Suprapubic skin (tissue), 4 donors: ENCODE data around the gene ROBO1. TPM values are rescaled to one million over a fixed set of nuclear protein-coding genes. Genes with fewer than 3 reads are reported as not detected.

ENCODE experiments used
- DNase-seq, 2 donors: peaks; one replicate each; pipeline ENCODE4 v3.0.0-alpha.2; 2019; ENCODE audit warnings: low spot score in 2 of 2
- H3K27ac ChIP-seq: fragments of 200-600 bp; sonication (generic); one replicate; pipeline ENCODE4 v1.5.1; 2019
- H3K27me3 ChIP-seq: fragments of 200-600 bp; sonication (generic); one replicate; pipeline ENCODE4 v1.5.1; 2019
- H3K36me3 ChIP-seq: fragments of 200-600 bp; sonication (generic); one replicate; pipeline ENCODE4 v1.5.1; 2019
- H3K4me1 ChIP-seq: fragments of 200-600 bp; sonication (generic); one replicate; pipeline ENCODE4 v1.5.1; 2019
- H3K4me3 ChIP-seq: fragments of 200-600 bp; sonication (generic); one replicate; pipeline ENCODE4 v1.5.1; 2019; ENCODE audit warnings: mild to moderate bottlenecking
- H3K9me3 ChIP-seq: fragments of 200-600 bp; sonication (generic); one replicate; pipeline ENCODE4 v1.5.1; 2019
- EP300 ChIP-seq: sonication (generic); formaldehyde crosslinking; IDR thresholded peaks from one replicate; pipeline ENCODE4 v1.6.1; 2017; ENCODE audit warnings: antibody characterized with exemption
- POLR2A ChIP-seq, 2 donors: fragments of 450-650 bp; IDR thresholded peaks; one replicate each; pipeline ENCODE4 v1.6.1; 2017; ENCODE audit warnings: antibody characterized with exemption in 2 of 2, mild to moderate bottlenecking in 2 of 2, moderate library complexity in 2 of 2
- POLR2AphosphoS5 ChIP-seq, 3 donors: sonication (generic); formaldehyde crosslinking; IDR thresholded peaks; one replicate each; pipeline ENCODE4 v1.6.1; 2017; ENCODE audit warnings: antibody characterized with exemption in 3 of 3
- WGBS: methylation state at CpG from one replicate; pipeline ENCODE4 v1.1.5; 2018; 5-methylcytosine and 5-hydroxymethylcytosine counted together
- total RNA-seq, 4 donors: library from RNA; depleted of rRNA; stranded (reverse); fragments of >200 nt; gene quantifications; one replicate each; pipeline ENCODE4 v1.1.0, GENCODE V29; 2016
- TF ChIP-seq, protein P1 (sequence below), 2 donors: fragments of 200-600 bp in 1 of 2; fragments of 450-650 bp in 1 of 2; sonication (generic) in 1 of 2; IDR thresholded peaks; one replicate each; pipeline ENCODE4 v1.5.1; 2016 to 2019; ENCODE audit warnings: antibody characterized with exemption in 2 of 2, mild to moderate bottlenecking in 1 of 2, moderate library complexity in 1 of 2

Gene ROBO1
- total RNA-seq, 4 donors from 2014 or later, result 67.7 to 80.3 (median 71.3) TPM

DNA sequence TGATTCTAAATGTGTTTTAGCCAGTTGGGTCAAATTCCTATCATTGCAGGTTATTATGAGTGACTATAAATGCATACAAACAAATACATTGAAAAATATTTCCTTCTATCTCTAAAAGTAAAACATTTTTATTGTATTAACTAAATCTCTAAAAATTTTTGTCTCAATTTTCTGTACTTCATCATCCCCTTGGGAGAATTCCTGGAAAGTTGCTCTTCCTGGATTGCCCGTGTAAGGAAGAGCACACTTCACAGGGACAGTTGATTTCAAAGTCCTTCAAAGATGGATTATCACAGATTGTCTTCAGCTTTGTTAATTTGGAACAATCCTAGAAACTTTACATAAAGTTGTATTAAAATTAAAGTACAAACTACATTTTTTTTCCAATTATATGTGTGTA, 595.6 kb downstream of the ROBO1 start:
- no peak overlapping the region for H3K4me3 ChIP-seq
- H3K4me1 ChIP-seq, result peaks cover 9% of the 10 kb centered on the region
- H3K9me3 ChIP-seq, result no peaks in the 10 kb centered on the region
- DNase-seq, result no peak
- H3K27ac ChIP-seq, result no peak overlapping the region
- H3K36me3 ChIP-seq, result no peaks in the 10 kb centered on the region
- H3K27me3 ChIP-seq, result no peaks in the 10 kb centered on the region
- no peak for TF ChIP-seq POLR2A (IDR thresholded peaks at IDR 0.05)
- TF ChIP-seq EP300, result no peak
- TF ChIP-seq, protein P1, sequence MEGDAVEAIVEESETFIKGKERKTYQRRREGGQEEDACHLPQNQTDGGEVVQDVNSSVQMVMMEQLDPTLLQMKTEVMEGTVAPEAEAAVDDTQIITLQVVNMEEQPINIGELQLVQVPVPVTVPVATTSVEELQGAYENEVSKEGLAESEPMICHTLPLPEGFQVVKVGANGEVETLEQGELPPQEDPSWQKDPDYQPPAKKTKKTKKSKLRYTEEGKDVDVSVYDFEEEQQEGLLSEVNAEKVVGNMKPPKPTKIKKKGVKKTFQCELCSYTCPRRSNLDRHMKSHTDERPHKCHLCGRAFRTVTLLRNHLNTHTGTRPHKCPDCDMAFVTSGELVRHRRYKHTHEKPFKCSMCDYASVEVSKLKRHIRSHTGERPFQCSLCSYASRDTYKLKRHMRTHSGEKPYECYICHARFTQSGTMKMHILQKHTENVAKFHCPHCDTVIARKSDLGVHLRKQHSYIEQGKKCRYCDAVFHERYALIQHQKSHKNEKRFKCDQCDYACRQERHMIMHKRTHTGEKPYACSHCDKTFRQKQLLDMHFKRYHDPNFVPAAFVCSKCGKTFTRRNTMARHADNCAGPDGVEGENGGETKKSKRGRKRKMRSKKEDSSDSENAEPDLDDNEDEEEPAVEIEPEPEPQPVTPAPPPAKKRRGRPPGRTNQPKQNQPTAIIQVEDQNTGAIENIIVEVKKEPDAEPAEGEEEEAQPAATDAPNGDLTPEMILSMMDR (IDR thresholded peaks at IDR 0.05), result no peak
- no peak for TF ChIP-seq POLR2AphosphoS5 (IDR thresholded peaks at IDR 0.05)
- WGBS, result 64% methylated on average over 1 of the region's 1 CpG

GRCh38 chr3:79170021-79170420, 597.8 kb downstream of the ROBO1 start:
- Histone ChIP-seq H3K36me3 (no peaks in the 10 kb centered on the region), H3K27ac (no peak overlapping the region), H3K9me3 (no peaks in the 10 kb centered on the region), H3K4me3 (no peak overlapping the region), H3K27me3 (no peaks in the 10 kb centered on the region), H3K4me1 (peaks cover 9% of the 10 kb centered on the region)
- TF ChIP-seq POLR2AphosphoS5 (IDR thresholded peaks at IDR 0.05), result no peak
- no peak for TF ChIP-seq EP300
- no peak for TF ChIP-seq POLR2A (IDR thresholded peaks at IDR 0.05)
- TF ChIP-seq, protein P1 (IDR thresholded peaks at IDR 0.05), result no peak
- WGBS, result 90% methylated on average over 1 of the region's 1 CpG
- DNase-seq, result no peak

GRCh38 chr3:79167651-79168416, 600.0 kb downstream of the ROBO1 start:
- DNase-seq, result no peak
- WGBS, result 31% methylated on average over 5 of the region's 5 CpGs
- Histone ChIP-seq H3K4me3 (no peak overlapping the region), H3K36me3 (no peaks in the 10 kb centered on the region), H3K27ac (no peak overlapping the region), H3K9me3 (no peaks in the 10 kb centered on the region), H3K27me3 (no peaks in the 10 kb centered on the region), H3K4me1 (peaks cover 9% of the 10 kb centered on the region)
- TF ChIP-seq POLR2A (IDR thresholded peaks at IDR 0.05) (no peak), POLR2AphosphoS5 (IDR thresholded peaks at IDR 0.05) (no peak), EP300 (no peak)
- TF ChIP-seq, protein P1 (IDR thresholded peaks at IDR 0.05), result no peak

DNA sequence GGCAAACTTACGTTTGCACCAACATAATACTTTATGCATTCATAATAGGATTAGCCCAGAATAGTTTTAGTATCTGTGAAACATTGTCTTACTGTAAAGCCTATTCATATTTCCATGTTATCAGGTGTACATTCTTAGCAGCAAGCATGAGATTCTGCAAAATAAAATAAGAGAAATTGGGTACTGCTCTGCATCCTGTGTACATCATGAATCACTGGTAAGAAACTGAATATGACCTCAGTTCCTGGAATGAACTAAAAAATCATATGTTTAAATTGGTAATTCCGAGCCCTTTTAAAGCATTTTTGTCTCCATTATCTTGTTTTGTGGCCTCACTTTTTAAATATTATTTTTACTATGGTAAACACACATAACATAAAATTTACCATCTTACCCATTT, 605.1 kb downstream of the ROBO1 start:
- TF ChIP-seq, protein P1 (IDR thresholded peaks at IDR 0.05), result no peak
- TF ChIP-seq POLR2AphosphoS5 (IDR thresholded peaks at IDR 0.05) (no peak), POLR2A (IDR thresholded peaks at IDR 0.05) (no peak), EP300 (no peak)
- no peak for DNase-seq
- WGBS, result 86% methylated on average over 2 of the region's 2 CpGs
- Histone ChIP-seq H3K27ac (no peak overlapping the region), H3K27me3 (no peaks in the 10 kb centered on the region), H3K4me3 (no peak overlapping the region), H3K36me3 (no peaks in the 10 kb centered on the region), H3K4me1 (no peaks in the 10 kb centered on the region), H3K9me3 (no peaks in the 10 kb centered on the region)

- no peaks in the 10 kb centered on the region for H3K9me3 ChIP-seq
- no peak overlapping the region for H3K4me3 ChIP-seq
- no peaks in the 10 kb centered on the region for H3K4me1 ChIP-seq
- no peak overlapping the region for H3K27ac ChIP-seq
- H3K36me3 ChIP-seq, result no peaks in the 10 kb centered on the region
- no peak for DNase-seq
- TF ChIP-seq POLR2A (IDR thresholded peaks at IDR 0.05) (no peak), POLR2AphosphoS5 (IDR thresholded peaks at IDR 0.05) (no peak), EP300 (no peak)
- TF ChIP-seq, protein P1 (IDR thresholded peaks at IDR 0.05), result no peak
- 24% methylated on average over 1 of the region's 1 CpG for WGBS
- H3K27me3 ChIP-seq, result no peaks in the 10 kb centered on the region
Measured at GRCh38 chr3:79161941-79162340, 605.9 kb downstream of the ROBO1 start.
